ENCODE data around the gene HMGN3.

GRCh38 chr6:79168695-79168980 lies 65.8 kb downstream of the HMGN3 start:
- TF ChIP-seq EZH2 (IDR thresholded peaks at IDR 0.05; ENCODE audit: low read length, missing control alignments) (no peak), CTCF (conservative IDR thresholded peaks at IDR 0.05 in 1 of 2, IDR thresholded peaks at IDR 0.05 in 1 of 2; ENCODE audit: low read depth in 1 of 2, low read length in 2 of 2) (no peak)
